K562 (cell line): Measurements from ENCODE around the gene CXorf65. TPM values are rescaled to one million over a fixed set of nuclear protein-coding genes. Genes with fewer than 3 reads are reported as not detected.
A peak's percentile ranks its signal among the peaks of the same experiment; 100 is the strongest.

Experiments
- ATAC-seq: fragments of 200-7000 bp; cut with Tn5 transposase; 3 replicates; pipeline ENCODE4 v1.9.1; 2020; ENCODE audit warnings: moderate library complexity
- BruUV-seq: library from RNA; stranded (reverse); fragments of 400-500 nt; replicated peaks from 2 replicates; lab custom pipeline; 2021; lab: Mats Ljungman, UMichigan
- CTCF ChIA-PET: fragments of 300-600 bp; formaldehyde crosslinking; extraction: SDS; loops from one replicate; lab custom pipeline; 2021; ENCODE audit warnings: low intra/inter-chr PET ratio; lab: Yijun Ruan, JAX
- POLR2A ChIA-PET: fragments of 300-600, 350-650 bp; sonication (Branson Sonifier 250); formaldehyde crosslinking; extraction: SDS; loops from one replicate; lab custom pipeline; 2021; ENCODE audit warnings: antibody characterized with exemption, inconsistent platforms; lab: Yijun Ruan, JAX
- DNase-seq, 4 experiments: peaks; one replicate each; pipeline versions ENCODE4 v3.0.0 to v3.0.0-alpha.2; 2011 to 2018; ENCODE audit warnings: low spot score in 3 of 4, mixed read lengths in 3 of 4; ENCODE audit errors: extremely low read depth in 1 of 4
- FAIRE-seq: peaks from 2 replicates; lab custom pipeline; 2011; peaks lifted over from hg19 to GRCh38; lab: Jason Lieb, UNC
- H2AFZ ChIP-seq: 2 replicates; pipeline ENCODE4 v1.6.0; 2011; ENCODE audit warnings: low read depth, low read length, control low read depth, inconsistent platforms
- H3K27ac ChIP-seq: fragments of 200-600 bp; 3 replicates; pipeline ENCODE4 v1.8.0; 2011; ENCODE audit warnings: low read depth, mild to moderate bottlenecking, control low read depth, inconsistent platforms, low read length, moderate library complexity, mixed read lengths; ENCODE audit errors: extremely low read depth
- H3K27me3 ChIP-seq, 2 experiments: fragments of 300-600 bp in 1 of 2; 2 replicates in 1 of 2; 3 replicates in 1 of 2; pipeline versions ENCODE4 v1.6.0 to v1.8.0; 2011; ENCODE audit warnings: inconsistent platforms in 2 of 2, low read length in 2 of 2, mild to moderate bottlenecking in 1 of 2, mixed read lengths in 1 of 2, moderate library complexity in 1 of 2; ENCODE audit not compliant: control insufficient read depth in 2 of 2, insufficient read depth in 2 of 2
- H3K36me3 ChIP-seq: fragments of 300-600 bp; 3 replicates; pipeline ENCODE4 v1.8.0; 2011; ENCODE audit warnings: mild to moderate bottlenecking, low read length, inconsistent platforms; ENCODE audit not compliant: control insufficient read depth, insufficient read depth
- H3K4me1 ChIP-seq, 2 experiments: fragments of 200-600 bp in 1 of 2; replicated peaks in 1 of 2; 2 replicates in 1 of 2; 3 replicates in 1 of 2; pipeline versions ENCODE4 v1.5.1 to v1.8.0; 2011; ENCODE audit warnings: inconsistent platforms in 2 of 2, low read length in 2 of 2, mild to moderate bottlenecking in 1 of 2, mixed read lengths in 1 of 2, moderate library complexity in 1 of 2; ENCODE audit not compliant: control insufficient read depth in 2 of 2, insufficient read depth in 2 of 2
- H3K4me2 ChIP-seq: 2 replicates; pipeline ENCODE4 v1.6.1; 2011; ENCODE audit warnings: low read length, control low read depth, inconsistent platforms, mixed read lengths; ENCODE audit not compliant: insufficient read depth
- H3K4me3 ChIP-seq: fragments of 200-600 bp; sonication (generic), shearing (Covaris generic); 2 replicates; pipeline ENCODE4 v1.5.1; 2016; ENCODE audit warnings: control low read depth, inconsistent platforms
- H3K79me2 ChIP-seq: fragments of 200-600 bp; 3 replicates; pipeline ENCODE4 v1.8.0; 2011; ENCODE audit warnings: low read length, inconsistent platforms; ENCODE audit not compliant: control insufficient read depth, insufficient read depth
- H3K9ac ChIP-seq, 2 experiments: 2 replicates each; pipeline versions ENCODE4 v1.6.0 to v1.6.1; 2011; ENCODE audit warnings: low read depth in 2 of 2, low read length in 2 of 2, control low read depth in 1 of 2, inconsistent platforms in 1 of 2, mild to moderate bottlenecking in 1 of 2, mixed read lengths in 1 of 2; ENCODE audit not compliant: insufficient read depth in 1 of 2
- H3K9me1 ChIP-seq: one replicate; pipeline ENCODE4 v1.6.0; 2011; ENCODE audit warnings: inconsistent platforms, mild to moderate bottlenecking, low read length, moderate library complexity; ENCODE audit not compliant: control insufficient read depth, insufficient read depth
- H3K9me3 ChIP-seq: replicated peaks from 2 replicates; pipeline ENCODE4 v1.5.1; 2011; ENCODE audit warnings: low read depth, low read length, inconsistent platforms; ENCODE audit not compliant: control insufficient read depth, insufficient read depth
- H4K20me1 ChIP-seq: replicated peaks from 2 replicates; pipeline ENCODE4 v1.6.1; 2011; ENCODE audit warnings: low read length, inconsistent platforms, mixed read lengths; ENCODE audit not compliant: control insufficient read depth, insufficient read depth
- BCOR ChIP-seq: fragments of 450-650 bp; IDR thresholded peaks from 2 replicates; pipeline ENCODE4 v1.6.1; 2016
- CBFA2T3 ChIP-seq: fragments of 450-650 bp; IDR thresholded peaks from 2 replicates; pipeline ENCODE4 v1.6.1; 2017
- CBFB ChIP-seq: sonication (generic); formaldehyde crosslinking; IDR thresholded peaks from 2 replicates; pipeline ENCODE4 v1.4.0; 2020; ENCODE audit warnings: mild to moderate bottlenecking, missing genetic modification reagents
- ESRRA ChIP-seq: fragments of 450-650 bp; IDR thresholded peaks from 2 replicates; pipeline ENCODE4 v1.6.1; 2014; ENCODE audit warnings: low read depth, mild to moderate bottlenecking, moderate library complexity, borderline replicate concordance
- LEF1 ChIP-seq: fragments of 450-650 bp; IDR thresholded peaks from 2 replicates; pipeline ENCODE4 v1.6.1; 2016; ENCODE audit warnings: mild to moderate bottlenecking
- NONO ChIP-seq, 2 experiments: fragments of 200-400 bp in 1 of 2; fragments of 450-650 bp in 1 of 2; formaldehyde crosslinking in 1 of 2; IDR thresholded peaks; 2 replicates each; pipeline ENCODE4 v1.6.1; 2017; ENCODE audit warnings: low read depth in 2 of 2, mild to moderate bottlenecking in 2 of 2, moderate library complexity in 2 of 2, low read length in 1 of 2
- PBX2 ChIP-seq, 2 experiments: IDR thresholded peaks in 1 of 2; conservative IDR thresholded peaks in 1 of 2; 2 replicates each; pipeline ENCODE4 v1.6.1; 2016; ENCODE audit warnings: low read depth in 2 of 2, mild to moderate bottlenecking in 1 of 2, missing compliant biosample characterization in 1 of 2, missing genetic modification characterization in 1 of 2, moderate library complexity in 1 of 2
- PKNOX1 ChIP-seq: fragments of 450-650 bp; IDR thresholded peaks from 2 replicates; pipeline ENCODE4 v1.6.1; 2016
- SMARCA4 ChIP-seq: fragments of 450-650 bp; IDR thresholded peaks from 2 replicates; pipeline ENCODE4 v1.6.1; 2016
- TAF15 ChIP-seq: fragments of 200-400 bp; formaldehyde crosslinking; IDR thresholded peaks from 2 replicates; pipeline ENCODE4 v1.6.1; 2017; ENCODE audit warnings: mild to moderate bottlenecking, low read depth, low read length, moderate library complexity
- ZBTB49 ChIP-seq: sonication (generic); formaldehyde crosslinking; IDR thresholded peaks from 2 replicates; pipeline ENCODE4 v1.8.0; 2022; ENCODE audit warnings: missing genetic modification reagents, mild to moderate bottlenecking, borderline replicate concordance
- ZFP36 ChIP-seq: fragments of 150-350 bp; IDR thresholded peaks from 2 replicates; pipeline ENCODE4 v1.6.1; 2018; ENCODE audit warnings: low read length, low read depth; ENCODE audit not compliant: partially characterized antibody
- WGBS: fragments of 100-300 bp; shearing (Covaris generic); methylation state at CpG from one replicate; pipeline ENCODE4 v1.1.6; 2016; ENCODE audit warnings: low coverage, mixed read lengths; ENCODE audit not compliant: insufficient coverage; ENCODE audit errors: missing lambda C conversion rate; 5-methylcytosine and 5-hydroxymethylcytosine counted together
- in situ Hi-C: fragments of 300-500 bp; cut with MboI; formaldehyde crosslinking; loops from 4 replicates; pipeline ENCODE4 v1.15.0; 2018; ENCODE audit warnings: inconsistent platforms, mixed read lengths
- intact Hi-C: fragments of 100-400 bp; cut with micrococcal nuclease; formaldehyde crosslinking; loops from 2 replicates; pipeline ENCODE4 v1.14.2; 2022
- polyA plus RNA-seq, 8 experiments: library from polyadenylated mRNA; depleted of rRNA in 4 of 8; stranded (reverse) in 5 of 8; unstranded in 3 of 8; fragments of >200 nt; fragmentation: Nextera tagmentation in 2 of 8; fragmentation: Illumina TruSeq in 1 of 8; extraction: Ambion mirVana in 2 of 8; extraction: Trizol in 1 of 8; gene quantifications; 2 replicates each; pipeline versions ENCODE4 v1.2.1 to v1.2.3, GENCODE V29; 2011 to 2014; ENCODE audit warnings: inconsistent platforms in 1 of 8, missing spikeins in 1 of 8
- total RNA-seq, 7 experiments: library from RNA; depleted of rRNA in 6 of 7; stranded (reverse); fragments of >200 nt in 6 of 7; fragmentation: Illumina TruSeq in 2 of 7; extraction: Trizol in 2 of 7; gene quantifications; 2 replicates each; pipeline versions ENCODE4 v1.2.1 to v1.2.3, GENCODE V29; 2011 to 2021; ENCODE audit warnings: low replicate concordance in 1 of 7
- TF ChIP-seq, protein P1 (sequence below): fragments of 450-650 bp; formaldehyde crosslinking; IDR thresholded peaks from 2 replicates; pipeline ENCODE4 v1.4.0; 2022; ENCODE audit warnings: mild to moderate bottlenecking, moderate library complexity

CXorf65 gene
- total and polyA plus RNA-seq, 9 of the 15 experiments (the other 6 are each of a cell fraction or from before 2014, with no cell fraction given) = 1.4 to 8.4 (median 2.9) TPM

GRCh38 chrX:71109051-71109450 is 2.5 kb upstream of the CXorf65 start (continued):
- TF ChIP-seq, protein P1, sequence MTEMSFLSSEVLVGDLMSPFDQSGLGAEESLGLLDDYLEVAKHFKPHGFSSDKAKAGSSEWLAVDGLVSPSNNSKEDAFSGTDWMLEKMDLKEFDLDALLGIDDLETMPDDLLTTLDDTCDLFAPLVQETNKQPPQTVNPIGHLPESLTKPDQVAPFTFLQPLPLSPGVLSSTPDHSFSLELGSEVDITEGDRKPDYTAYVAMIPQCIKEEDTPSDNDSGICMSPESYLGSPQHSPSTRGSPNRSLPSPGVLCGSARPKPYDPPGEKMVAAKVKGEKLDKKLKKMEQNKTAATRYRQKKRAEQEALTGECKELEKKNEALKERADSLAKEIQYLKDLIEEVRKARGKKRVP (CRISPR knock-in tag) = no peak
- no peak for TF ChIP-seq BCOR

DNA sequence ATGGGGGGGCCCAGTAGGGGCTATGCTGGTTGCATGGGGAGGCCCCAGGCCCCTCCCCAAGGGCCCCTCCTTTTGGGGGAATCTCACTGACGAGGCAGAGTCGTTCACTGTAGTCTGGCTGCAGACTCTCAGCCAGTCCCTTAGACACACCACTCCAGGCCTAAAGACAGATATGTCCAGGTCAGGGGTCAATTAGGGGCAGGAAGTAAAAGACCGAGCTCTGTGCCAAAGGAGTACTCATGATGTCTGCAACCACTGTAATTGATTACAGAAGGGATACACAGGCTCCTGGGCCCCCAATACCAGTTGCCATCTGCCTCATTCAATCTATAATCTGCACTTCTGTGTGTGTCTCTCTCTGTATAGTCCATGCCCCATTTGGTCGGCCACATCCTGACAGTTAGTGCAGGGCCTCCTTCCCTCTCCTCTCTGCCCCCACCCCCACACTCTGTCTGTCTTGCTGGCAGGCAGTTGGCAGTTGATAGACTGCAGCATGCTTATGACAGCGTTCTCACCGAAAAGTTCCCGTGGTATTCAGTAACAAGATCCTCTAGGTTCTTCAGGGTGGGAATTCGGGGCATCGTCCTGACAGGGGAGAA is 1.3 kb upstream of the CXorf65 start:
- ChIA-PET CTCF (no interaction called here), POLR2A (interaction anchor here (1.3 kb wide), 1 partner anchor 23 kb away, joined by 4 read pairs; no protein-coding TSS in a partner anchor)
- no peaks in the 10 kb centered on the region for H3K27me3 ChIP-seq
- peaks cover 24% of the 10 kb centered on the region; the same call in 2 of the 3 replicates for H3K79me2 ChIP-seq
- peaks cover 41 to 76% of the 10 kb centered on the region in 2 experiments for H3K4me1 ChIP-seq
- peak overlapping the region; percentile 50 for H3K4me2 ChIP-seq
- no peaks in the 10 kb centered on the region for H3K9me1 ChIP-seq
- H3K9ac ChIP-seq = peak overlapping the region; percentile 35 to 38; a peak in 3 of 4 replicates
- no peaks in the 10 kb centered on the region for H4K20me1 ChIP-seq
- no peaks in the 10 kb centered on the region for H3K9me3 ChIP-seq
- intact Hi-C loops (no loop called here), in situ Hi-C loops (no loop called here)
- DNase-seq (peak in 2 of 4 experiments; percentile 51 to 69), ATAC-seq (peak; percentile 36), FAIRE-seq (peak; percentile 80)
- 0% methylated on average over 3 of the region's 9 CpGs for WGBS
- H2AFZ ChIP-seq = peak overlapping the region; percentile 75
- no peak overlapping the region for H3K4me3 ChIP-seq
- BruUV-seq = TSS peak; percentile 17
- no peaks in the 10 kb centered on the region for H3K36me3 ChIP-seq
- H3K27ac ChIP-seq = peak overlapping the region; percentile 58
- TF ChIP-seq PKNOX1 = peak; percentile 27; the same call in 1 of the 2 replicates
- no peak for TF ChIP-seq ZFP36
- 0 out of 2 replicates have a peak, but pooled peaks have one; percentile 21 for TF ChIP-seq LEF1
- TF ChIP-seq NONO (IDR thresholded peaks at IDR 0.05; ENCODE audit: low read depth in 2 of 2, low read length in 1 of 2) = no peak
- peak; percentile 31; the same call in 1 of the 2 replicates for TF ChIP-seq CBFA2T3
- no peak for TF ChIP-seq PBX2 (CRISPR knock-in tag; IDR thresholded peaks at IDR 0.05; ENCODE audit: low read depth)
- peak; percentile 49; the same call in 1 of the 2 replicates for TF ChIP-seq PBX2 (tag; conservative IDR thresholded peaks at IDR 0.05; ENCODE audit: low read depth)
- no peak for TF ChIP-seq ESRRA
- TF ChIP-seq CBFB = no peak
- no peak for TF ChIP-seq TAF15
- no peak for TF ChIP-seq SMARCA4
- TF ChIP-seq ZBTB49 = no peak
